ENCODE measurements around the gene OR51B4. TPM values are rescaled to one million over a fixed set of nuclear protein-coding genes. Genes with fewer than 3 reads are reported as not detected.
A peak's percentile ranks its signal among the peaks of the same experiment; 100 is the strongest.

The OR51B4 gene
- total and polyA plus RNA-seq, 9 of the 15 experiments (the other 6 are each of a cell fraction or from before 2014, with no cell fraction given), result 17.1 to 64.6 (median 39.9) TPM

DNA sequence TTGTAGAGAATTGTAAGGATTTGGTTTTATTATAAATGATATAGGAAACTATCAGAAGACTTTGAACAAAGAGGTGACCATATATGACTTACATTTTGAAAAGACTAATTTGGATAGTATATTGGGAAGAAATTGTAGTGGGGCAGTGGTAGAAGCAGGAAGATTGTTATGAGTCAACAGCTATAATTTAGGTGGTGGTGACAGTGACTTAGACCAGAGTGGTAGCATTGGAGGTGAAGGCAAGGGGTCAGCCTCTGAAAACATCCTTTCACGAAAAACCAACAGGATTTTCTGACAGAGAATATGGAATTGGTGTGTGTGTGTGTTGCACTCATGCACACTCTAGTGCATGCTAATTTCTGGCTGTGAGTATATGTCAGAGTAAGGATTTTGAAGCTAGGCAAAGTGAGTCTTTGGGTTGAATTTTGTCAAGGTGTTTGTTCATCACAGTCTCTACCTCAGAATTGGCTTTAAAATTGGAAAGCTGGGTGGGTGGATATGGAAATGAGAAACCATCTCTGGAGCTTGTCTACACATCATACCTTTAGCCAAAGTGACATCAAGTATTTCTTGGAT lies 23.9 kb downstream of the OR51B4 start (continued):
- TF ChIP-seq, protein P1, sequence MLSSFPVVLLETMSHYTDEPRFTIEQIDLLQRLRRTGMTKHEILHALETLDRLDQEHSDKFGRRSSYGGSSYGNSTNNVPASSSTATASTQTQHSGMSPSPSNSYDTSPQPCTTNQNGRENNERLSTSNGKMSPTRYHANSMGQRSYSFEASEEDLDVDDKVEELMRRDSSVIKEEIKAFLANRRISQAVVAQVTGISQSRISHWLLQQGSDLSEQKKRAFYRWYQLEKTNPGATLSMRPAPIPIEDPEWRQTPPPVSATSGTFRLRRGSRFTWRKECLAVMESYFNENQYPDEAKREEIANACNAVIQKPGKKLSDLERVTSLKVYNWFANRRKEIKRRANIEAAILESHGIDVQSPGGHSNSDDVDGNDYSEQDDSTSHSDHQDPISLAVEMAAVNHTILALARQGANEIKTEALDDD (IDR thresholded peaks at IDR 0.05), result peak; percentile 61
- no peak for TF ChIP-seq POLR2A (conservative IDR thresholded peaks at IDR 0.05)
- no peak for TF ChIP-seq NR2C1 (IDR thresholded peaks at IDR 0.05)
- 0 out of 2 replicates have a peak, but pooled peaks have one; percentile 40 for TF ChIP-seq NR2C1 (tag; IDR thresholded peaks at IDR 0.05)
- TF ChIP-seq, protein P2, sequence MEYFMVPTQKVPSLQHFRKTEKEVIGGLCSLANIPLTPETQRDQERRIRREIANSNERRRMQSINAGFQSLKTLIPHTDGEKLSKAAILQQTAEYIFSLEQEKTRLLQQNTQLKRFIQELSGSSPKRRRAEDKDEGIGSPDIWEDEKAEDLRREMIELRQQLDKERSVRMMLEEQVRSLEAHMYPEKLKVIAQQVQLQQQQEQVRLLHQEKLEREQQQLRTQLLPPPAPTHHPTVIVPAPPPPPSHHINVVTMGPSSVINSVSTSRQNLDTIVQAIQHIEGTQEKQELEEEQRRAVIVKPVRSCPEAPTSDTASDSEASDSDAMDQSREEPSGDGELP (CRISPR knock-in tag; IDR thresholded peaks at IDR 0.05; ENCODE audit: borderline replicate concordance), result no peak
- no peak for TF ChIP-seq ZNF699 (CRISPR knock-in tag; IDR thresholded peaks at IDR 0.05; ENCODE audit: insufficient replicate concordance)
- TF ChIP-seq SMC3 (conservative IDR thresholded peaks at IDR 0.05; ENCODE audit: insufficient read depth, low read depth, low read length), result no peak
- no peak for TF ChIP-seq ZNF124 (CRISPR knock-in tag; IDR thresholded peaks at IDR 0.05)
- no peak for TF ChIP-seq CBX3 (IDR thresholded peaks at IDR 0.05; ENCODE audit: borderline replicate concordance in 1 of 2, low read length in 2 of 2)
- TF ChIP-seq NR2C2 (CRISPR knock-in tag; IDR thresholded peaks at IDR 0.05), result no peak
- peak; percentile 50; the same call in 1 of the 2 replicates for TF ChIP-seq NR2C2 (tag; IDR thresholded peaks at IDR 0.05)
- TF ChIP-seq ZNF12 (CRISPR knock-in tag; IDR thresholded peaks at IDR 0.05), result no peak
